ES-I3 (cell line): ENCODE results near the gene SLC25A22.
A peak's percentile ranks its signal among the peaks of the same experiment; 100 is the strongest.

Experiments
- H3K36me3 ChIP-seq: 2 replicates; pipeline ENCODE4 v1.6.1; 2013; ENCODE audit warnings: mild to moderate bottlenecking, low read length, control low read depth, moderate library complexity; ENCODE audit not compliant: insufficient read depth
- H3K4me1 ChIP-seq: 2 replicates; pipeline ENCODE4 v1.6.1; 2013; ENCODE audit warnings: mild to moderate bottlenecking, control low read depth, low read length; ENCODE audit not compliant: insufficient read depth
- H3K9ac ChIP-seq: 2 replicates; pipeline ENCODE4 v1.6.1; 2013; ENCODE audit warnings: low read depth, mild to moderate bottlenecking, low read length, moderate library complexity
- H3K9me3 ChIP-seq: 2 replicates; pipeline ENCODE4 v1.6.1; 2013; ENCODE audit warnings: mild to moderate bottlenecking, low read length, moderate library complexity; ENCODE audit not compliant: control insufficient read depth, insufficient read depth

The SLC25A22 gene

DNA sequence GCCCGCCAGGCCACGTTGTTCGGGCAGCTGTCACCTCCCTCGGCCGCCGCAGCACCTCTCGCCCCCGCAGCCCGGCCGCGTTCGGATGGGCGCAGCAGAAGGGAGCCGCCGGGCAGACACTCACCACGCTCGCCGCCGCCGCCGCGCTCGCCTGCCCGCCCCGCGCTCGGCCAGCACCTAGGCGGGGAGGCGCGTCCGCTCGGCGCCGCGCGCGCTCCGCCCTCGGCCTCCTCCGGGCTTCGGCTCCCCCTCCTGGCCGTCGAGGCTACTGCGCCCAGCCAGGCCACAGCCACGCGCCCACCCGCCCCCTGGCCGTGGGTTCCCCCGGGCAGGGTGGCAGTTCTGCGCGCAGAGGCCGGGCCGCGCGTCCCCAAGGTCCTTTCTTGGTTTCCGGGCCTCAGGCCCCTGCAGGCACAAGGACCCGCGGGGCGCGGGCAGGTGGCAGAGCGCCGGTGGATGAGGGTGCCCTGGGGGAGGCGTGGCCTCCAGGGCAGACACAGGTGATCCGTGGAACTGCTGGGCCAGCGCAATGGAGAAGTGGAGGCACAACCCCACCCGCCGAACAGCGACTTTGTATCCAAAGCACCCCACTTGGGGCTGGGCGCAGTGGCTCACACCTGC lies at the start of gene SLC25A22:
SLC25A22 (minus strand) TSS at position 189 of the 621 bp plus-strand sequence. CDS start 3,275 bp downstream, outside the sequence.
- Histone ChIP-seq H3K4me1 (peaks cover 5% of the 10 kb centered on the region), H3K36me3 (peaks cover 8% of the 10 kb centered on the region), H3K9ac (peak within 1 kb of the TSS; percentile 76), H3K9me3 (no peaks in the 10 kb centered on the region)

DNA sequence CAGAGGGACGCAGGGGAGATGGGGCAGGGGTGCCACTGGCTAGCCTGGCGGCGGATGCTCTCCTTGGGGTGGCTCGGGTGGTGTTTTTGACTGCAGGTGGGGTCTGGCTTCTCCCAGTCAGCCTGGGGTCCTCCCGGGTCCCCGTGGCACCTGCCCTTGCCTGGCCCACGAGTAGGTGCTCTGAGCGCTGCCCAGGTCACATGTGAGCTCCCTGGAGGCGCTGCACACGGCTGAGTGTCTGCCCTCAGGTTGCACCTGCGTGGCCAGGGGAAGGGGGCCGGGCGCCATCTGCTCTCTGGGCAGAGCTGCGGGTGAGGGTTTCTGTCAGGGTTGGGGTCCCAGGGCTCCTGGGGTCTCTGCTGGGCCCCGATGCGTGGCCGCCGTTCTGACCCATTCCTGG lies 49.8 kb upstream of the SLC25A22 start:
- Histone ChIP-seq H3K4me1 (peaks cover 24% of the 10 kb centered on the region; the same call in 1 of the 2 replicates), H3K36me3 (no peaks in the 10 kb centered on the region), H3K9ac (no peak overlapping the region), H3K9me3 (no peaks in the 10 kb centered on the region)

DNA sequence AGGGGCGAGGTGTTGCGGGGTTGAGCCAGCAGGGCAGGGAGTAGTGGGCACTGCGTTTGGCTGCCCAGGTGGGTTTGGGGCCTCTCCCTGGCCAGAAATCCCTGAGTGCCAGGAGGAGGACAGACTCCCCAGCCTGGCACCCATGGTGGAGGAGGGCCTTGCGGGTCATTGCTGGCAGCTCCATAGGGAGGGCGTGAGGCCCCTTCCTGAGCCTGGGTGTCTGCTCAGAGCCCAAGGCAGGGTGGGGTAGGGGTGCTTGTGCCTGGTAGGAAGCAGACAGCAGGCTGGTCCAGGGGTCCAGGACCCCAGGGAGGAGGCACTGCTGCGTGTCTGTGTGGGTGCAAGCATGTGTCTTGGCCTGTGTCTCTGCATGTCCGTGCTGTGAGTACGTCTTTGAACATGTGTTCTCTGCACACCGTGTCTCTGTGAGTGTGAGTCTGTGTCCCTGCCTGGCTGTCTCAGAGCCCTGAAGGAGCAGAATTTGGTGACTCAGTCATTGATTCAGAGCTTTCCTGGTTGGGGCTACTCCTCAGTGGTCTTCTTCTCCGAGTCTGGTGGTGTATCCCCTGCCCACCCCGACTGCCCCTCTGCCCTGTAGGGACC lies 48.5 kb upstream of the SLC25A22 start:
- Histone ChIP-seq H3K4me1 (peaks cover 24% of the 10 kb centered on the region; the same call in 1 of the 2 replicates), H3K9me3 (no peaks in the 10 kb centered on the region), H3K9ac (no peak overlapping the region), H3K36me3 (no peaks in the 10 kb centered on the region)

DNA sequence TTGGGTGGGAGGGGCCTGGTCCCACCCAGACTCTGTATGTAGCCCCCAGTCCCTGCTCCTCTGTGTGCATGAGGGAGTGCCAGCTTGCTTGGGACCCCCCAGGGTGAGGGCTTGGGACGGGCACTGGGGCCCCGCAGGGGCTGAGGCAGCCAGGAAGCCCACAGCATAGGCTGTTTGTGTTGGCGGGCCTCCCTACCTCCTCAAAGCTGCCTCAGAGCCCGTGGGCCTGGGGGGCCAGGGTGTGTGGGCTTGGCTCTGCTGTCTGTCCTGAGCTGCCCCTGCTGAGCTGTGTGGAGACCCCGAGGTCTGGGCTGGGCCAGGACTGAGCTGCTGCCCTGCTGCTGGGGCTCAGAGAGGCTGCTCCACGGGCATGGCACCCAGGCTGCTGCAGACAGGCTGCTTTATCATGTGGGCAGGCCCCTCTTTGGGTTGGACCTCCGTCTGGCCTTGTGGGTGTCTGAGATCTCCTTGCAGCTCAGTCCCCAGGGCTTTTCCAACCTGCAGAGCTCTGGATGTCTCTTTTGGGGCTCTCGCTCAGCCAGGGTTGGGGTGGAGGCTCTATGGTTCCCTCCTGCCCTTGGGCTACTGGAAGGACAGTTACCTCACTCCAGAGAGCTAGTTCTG lies 47.9 kb upstream of the SLC25A22 start:
- Histone ChIP-seq H3K4me1 (peaks cover 24% of the 10 kb centered on the region; the same call in 1 of the 2 replicates), H3K36me3 (no peaks in the 10 kb centered on the region), H3K9me3 (no peaks in the 10 kb centered on the region), H3K9ac (peak overlapping the region; percentile 8; the same call in 1 of the 2 replicates)

DNA sequence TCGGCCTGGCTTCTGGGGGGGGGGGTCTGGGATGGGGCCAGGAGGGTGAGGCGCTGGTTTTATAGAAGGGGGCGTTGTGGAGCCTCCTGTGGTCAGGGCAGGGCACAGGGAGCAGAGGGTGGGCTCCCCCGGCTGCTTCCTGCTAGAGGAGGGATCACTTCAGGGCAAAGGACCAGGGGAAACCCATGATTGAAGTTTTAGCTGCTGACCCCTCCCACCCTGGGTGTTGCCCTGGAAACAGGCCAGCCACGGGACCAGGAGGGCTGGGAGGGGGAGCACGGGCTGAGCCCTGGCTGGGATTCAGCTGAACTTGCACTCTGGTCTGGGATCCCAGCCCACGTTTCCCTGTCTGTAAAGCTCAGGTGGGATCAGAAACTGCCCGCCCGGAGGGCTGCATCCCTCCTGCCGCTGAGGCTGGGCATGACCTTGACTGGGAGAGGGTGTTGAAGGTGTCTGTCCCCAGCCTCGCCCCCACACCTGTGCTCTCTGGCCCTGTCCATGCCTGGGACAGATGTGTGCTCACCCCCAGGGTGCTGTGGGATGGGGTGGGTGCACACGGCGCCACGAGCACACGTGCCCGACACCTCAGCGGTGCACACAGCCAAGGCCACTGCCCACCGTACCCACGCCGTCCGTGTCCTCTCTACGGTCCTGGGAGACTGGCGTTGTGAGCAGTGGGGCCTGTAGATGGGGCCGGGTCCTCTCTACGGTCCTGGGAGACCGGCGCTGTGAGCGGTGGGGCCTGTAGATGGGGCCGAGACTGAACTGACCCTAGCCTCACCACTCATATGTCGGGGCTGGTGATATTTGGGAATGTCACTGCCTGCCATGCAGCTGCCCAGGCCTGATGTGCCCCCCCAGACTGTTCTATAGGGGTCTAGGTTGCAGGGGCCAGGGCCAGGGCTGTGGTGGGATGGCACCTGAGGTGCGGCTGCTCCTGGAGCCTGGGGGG lies 46.9 kb upstream of the SLC25A22 start:
- Histone ChIP-seq H3K9me3 (no peaks in the 10 kb centered on the region), H3K4me1 (peaks cover 24% of the 10 kb centered on the region; the same call in 1 of the 2 replicates), H3K9ac (peak overlapping the region; percentile 38), H3K36me3 (no peaks in the 10 kb centered on the region)

DNA sequence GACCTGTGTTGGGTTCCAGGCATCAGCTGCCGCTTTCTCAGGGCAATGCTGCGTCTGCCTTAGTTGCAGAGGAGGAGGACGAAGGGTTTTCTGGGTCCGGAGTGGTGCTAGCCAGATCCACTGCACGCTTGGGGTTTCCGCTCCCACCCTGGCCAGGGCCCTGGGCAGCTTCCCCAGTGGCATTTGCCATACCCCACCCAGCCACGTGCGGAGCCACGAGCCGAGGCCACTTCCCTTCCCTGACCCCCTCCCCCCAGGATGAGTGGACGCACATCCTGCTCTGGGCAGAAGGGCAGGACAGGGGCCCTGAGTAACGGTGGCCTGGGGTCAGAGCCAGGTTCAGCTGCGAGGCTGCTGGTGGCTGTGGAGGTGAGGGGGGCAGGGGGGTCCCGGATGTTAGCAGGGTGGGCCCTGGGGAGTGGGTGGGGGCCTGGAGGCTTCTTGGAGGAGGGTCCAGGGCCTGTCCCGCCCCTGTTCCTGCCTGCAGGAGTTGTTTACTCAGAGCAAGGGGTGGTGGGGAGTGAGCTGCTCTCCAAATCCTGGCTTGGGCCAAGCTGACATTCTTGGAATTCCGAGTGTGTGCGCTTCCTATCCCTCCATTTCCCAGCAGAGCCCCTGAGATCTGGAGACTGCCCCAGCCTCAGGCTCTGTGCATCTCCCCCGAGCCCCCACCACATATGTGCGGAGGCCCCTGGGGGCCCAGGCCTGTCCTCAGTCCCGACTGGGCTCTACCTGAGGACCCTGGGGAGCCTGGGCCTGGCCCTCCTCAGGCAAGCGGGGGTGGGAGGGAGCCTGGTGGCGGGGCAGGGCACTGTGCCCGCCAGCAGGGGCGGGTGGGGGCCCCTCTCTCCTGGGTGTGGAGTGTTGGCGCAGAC lies 46.0 kb upstream of the SLC25A22 start:
- Histone ChIP-seq H3K9ac (peak overlapping the region; percentile 83), H3K36me3 (peaks cover 2% of the 10 kb centered on the region), H3K9me3 (no peaks in the 10 kb centered on the region), H3K4me1 (peaks cover 24% of the 10 kb centered on the region; the same call in 1 of the 2 replicates)

DNA sequence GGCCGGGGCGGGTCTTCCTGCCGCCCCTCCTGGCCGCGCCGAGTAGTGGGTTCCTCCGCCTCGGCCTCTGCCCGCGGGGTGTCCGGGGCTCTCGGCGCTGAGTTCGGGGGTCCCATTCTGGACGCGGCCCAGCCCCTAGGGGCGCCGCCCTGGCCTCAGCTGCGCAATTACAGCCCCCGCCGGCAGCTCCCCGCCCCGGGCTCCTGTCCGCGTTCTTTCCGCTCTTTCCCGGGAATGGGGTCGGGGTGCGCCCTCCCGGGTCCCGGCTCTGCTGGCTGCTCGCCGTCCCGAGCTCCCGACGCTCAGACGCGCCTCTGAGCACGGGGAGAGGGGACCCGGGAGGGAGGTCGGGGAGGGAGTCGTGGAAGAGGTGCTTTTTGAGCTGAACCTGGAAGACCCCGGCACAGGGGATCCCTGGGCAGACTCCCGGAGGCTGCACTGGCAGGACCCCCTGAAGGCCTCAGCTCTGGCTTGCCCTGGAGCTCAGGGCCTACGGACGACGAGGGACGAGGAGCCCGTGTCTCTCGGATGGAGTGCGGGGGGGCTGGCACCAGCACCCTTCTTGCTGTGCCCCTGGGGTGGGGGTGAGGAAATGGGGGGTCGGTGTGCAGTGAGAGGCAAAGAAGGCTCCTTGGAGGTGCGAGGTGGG lies 45.1 kb upstream of the SLC25A22 start:
- Histone ChIP-seq H3K36me3 (peaks cover 2% of the 10 kb centered on the region), H3K4me1 (peaks cover 23% of the 10 kb centered on the region; the same call in 1 of the 2 replicates), H3K9me3 (no peaks in the 10 kb centered on the region), H3K9ac (peak overlapping the region; percentile 83)

DNA sequence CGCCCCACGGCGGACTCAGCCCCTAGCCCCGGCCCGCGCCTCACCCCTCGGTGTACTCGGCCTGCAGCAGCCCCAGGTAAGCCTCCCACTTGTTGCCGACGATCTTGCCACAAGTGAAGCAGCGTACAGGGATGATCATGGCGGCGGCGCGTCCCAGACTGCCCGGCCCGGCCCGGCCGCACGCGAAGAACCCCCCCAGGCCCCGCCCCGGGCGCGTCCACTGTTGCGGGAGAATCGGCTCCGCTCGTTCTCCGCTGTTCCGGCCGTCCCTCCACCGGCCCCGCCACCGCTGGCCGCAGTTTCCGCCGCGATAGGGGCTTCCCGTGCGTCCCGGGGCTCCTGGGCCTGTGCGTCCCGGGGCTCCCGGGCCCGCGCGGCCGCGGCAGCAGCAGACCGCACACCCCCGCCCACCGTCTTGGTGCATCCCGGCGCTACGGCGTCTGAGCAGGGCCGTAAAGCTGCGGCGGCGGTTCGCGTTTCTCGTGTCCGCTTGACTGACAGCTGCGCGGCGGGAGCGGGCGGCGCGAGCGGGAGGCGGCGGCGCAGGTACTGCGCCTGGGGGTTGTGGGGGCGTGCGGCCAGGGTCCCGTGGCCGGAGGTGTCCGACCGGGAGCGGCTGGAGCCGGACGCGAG lies 44.4 kb upstream of the SLC25A22 start, which contains the start of the genes POLR2L and TSPAN4:
POLR2L (minus strand) TSS at position 160 of the 633 bp plus-strand sequence; CDS start at position 139, 21 bp downstream.
TSPAN4 (plus strand) TSS at position 483 of the 633 bp plus-strand sequence. CDS start 7,453 bp downstream, outside the sequence.
- H3K36me3 ChIP-seq = peaks cover 7% of the 10 kb centered on the region
- peak within 1 kb of the TSS; percentile 83 for H3K9ac ChIP-seq
- no peaks in the 10 kb centered on the region for H3K9me3 ChIP-seq
- H3K4me1 ChIP-seq = peaks cover 23% of the 10 kb centered on the region; the same call in 1 of the 2 replicates

DNA sequence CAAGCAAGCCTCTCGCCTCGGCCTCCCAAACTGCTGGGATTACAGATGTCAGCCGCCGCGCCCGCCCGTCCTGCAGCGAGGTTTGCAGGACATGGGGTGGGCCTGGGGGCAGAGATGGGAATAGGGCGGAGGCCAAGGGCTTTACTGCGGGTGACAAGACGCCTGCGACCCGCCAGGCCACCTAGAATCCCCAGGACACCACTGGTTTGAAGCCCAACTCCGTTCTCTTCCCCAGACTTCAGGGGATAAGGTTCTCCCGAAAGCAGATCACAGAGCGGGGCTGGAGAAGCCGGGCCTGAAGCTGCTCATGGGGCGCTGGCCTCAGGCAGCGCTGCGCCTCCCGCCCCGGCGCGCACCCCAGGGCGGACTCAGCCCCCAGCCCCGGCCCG lies 43.9 kb upstream of the SLC25A22 start:
- Histone ChIP-seq H3K4me1 (peaks cover 23% of the 10 kb centered on the region; the same call in 1 of the 2 replicates), H3K36me3 (peaks cover 7% of the 10 kb centered on the region), H3K9ac (peak overlapping the region; percentile 83), H3K9me3 (no peaks in the 10 kb centered on the region)

DNA sequence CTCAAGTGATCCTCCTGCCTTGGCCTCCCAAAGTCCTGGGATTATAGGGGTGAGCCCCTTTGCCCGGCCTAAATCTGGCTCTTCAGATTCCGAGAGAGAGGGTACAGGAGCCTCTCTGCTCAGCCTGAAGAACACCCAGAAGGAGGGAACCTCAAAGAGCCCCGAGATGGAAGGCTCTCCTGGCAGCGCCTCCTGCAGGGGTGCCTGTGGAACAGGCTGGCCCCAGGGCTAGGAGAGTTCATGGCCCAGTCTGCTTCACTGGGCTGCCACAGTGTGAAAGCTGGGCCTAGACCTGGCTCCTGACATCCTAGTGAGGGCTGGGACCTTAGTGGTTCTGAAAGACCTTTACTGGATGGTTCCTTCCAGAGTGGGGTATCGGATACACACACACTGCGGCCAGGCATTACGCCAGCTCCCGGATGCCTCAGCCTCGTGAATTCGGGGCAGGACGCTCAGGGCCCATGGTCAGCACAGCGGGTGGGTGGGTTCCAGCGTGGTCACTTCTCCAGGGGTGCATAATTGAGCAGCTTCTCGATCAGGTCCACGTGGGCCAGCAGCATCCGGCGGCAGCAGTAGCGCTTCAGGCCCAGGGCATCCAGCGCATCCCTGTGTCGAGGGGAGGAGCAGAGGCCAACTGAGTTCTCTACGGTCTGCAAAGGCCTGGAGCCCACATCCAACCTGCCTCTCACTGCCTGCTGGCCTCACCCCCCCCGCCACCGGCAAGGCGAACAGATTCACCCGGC lies 42.0 kb upstream of the SLC25A22 start:
- H3K9me3 ChIP-seq = no peaks in the 10 kb centered on the region
- peaks cover 7% of the 10 kb centered on the region for H3K36me3 ChIP-seq
- H3K9ac ChIP-seq = no peak overlapping the region
- H3K4me1 ChIP-seq = peaks cover 5% of the 10 kb centered on the region; the same call in 1 of the 2 replicates

DNA sequence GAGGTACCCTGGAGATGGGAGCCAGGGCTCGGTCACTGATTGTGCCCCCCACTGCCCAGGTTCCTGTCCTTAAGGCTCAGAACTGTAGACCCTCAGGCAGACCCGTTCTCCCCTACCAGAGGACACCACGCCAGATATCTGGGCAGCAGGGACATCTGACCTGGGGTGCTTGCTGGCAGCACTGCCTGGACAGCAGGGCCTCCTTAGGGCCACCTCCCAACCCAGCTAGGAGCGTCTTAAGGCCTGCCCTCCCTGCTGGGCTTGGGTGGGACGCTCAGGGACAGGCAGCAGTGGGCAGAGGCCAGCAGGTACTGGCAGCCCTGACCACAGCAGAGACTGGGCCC lies 41.2 kb upstream of the SLC25A22 start:
- H3K4me1 ChIP-seq = peaks cover 3% of the 10 kb centered on the region; the same call in 1 of the 2 replicates
- H3K9ac ChIP-seq = no peak overlapping the region

More for the DNA sequence above, 41.2 kb upstream of the SLC25A22 start:
- Histone ChIP-seq H3K36me3 (peaks cover 7% of the 10 kb centered on the region), H3K9me3 (no peaks in the 10 kb centered on the region)
